HCT116 (cell line): ENCODE data around the gene ULBP2.

ENCODE experiments used
- CEBPB ChIP-seq: IDR thresholded peaks from 2 replicates; pipeline ENCODE4 v1.6.1; 2012; ENCODE audit warnings: low read depth
- CTCF ChIP-seq, 3 experiments: fragments of 200-600 bp in 1 of 3; sonication (generic) in 1 of 3; IDR thresholded peaks in 2 of 3; conservative IDR thresholded peaks in 1 of 3; 2 replicates each; pipeline ENCODE4 v1.5.1; 2012 to 2017; ENCODE audit warnings: low read depth in 2 of 3, low read length in 2 of 3, antibody characterized with exemption in 1 of 3, borderline replicate concordance in 1 of 3, control low read depth in 1 of 3, mild to moderate bottlenecking in 1 of 3, mixed read lengths in 1 of 3, mixed run types in 1 of 3, moderate library complexity in 1 of 3; ENCODE audit not compliant: insufficient read depth in 1 of 3
- ELF1 ChIP-seq: IDR thresholded peaks from 2 replicates; pipeline ENCODE4 v1.6.1; 2012; ENCODE audit warnings: low read depth, borderline replicate concordance
- EZH2 ChIP-seq: fragments of 200-600 bp; sonication (generic); IDR thresholded peaks from 2 replicates; pipeline ENCODE4 v1.6.1; 2017; ENCODE audit warnings: antibody characterized with exemption, mixed run types
- EZH2phosphoT487 ChIP-seq: fragments of 200-600 bp; IDR thresholded peaks from 2 replicates; pipeline ENCODE4 v1.6.1; 2018; ENCODE audit warnings: antibody characterized with exemption, borderline replicate concordance
- POLR2AphosphoS5 ChIP-seq: IDR thresholded peaks from 2 replicates; pipeline ENCODE4 v1.6.1; 2011; ENCODE audit warnings: mild to moderate bottlenecking, low read depth, low read length, moderate library complexity
- TCF7L2 ChIP-seq: IDR thresholded peaks from 2 replicates; pipeline ENCODE4 v1.7.0; 2011; ENCODE audit warnings: borderline replicate concordance, inconsistent platforms; ENCODE audit not compliant: insufficient read depth, insufficient read length; ENCODE audit errors: extremely low read depth

- no peak for TF ChIP-seq CTCF (IDR thresholded peaks at IDR 0.05 in 2 of 3, conservative IDR thresholded peaks at IDR 0.05 in 1 of 3; ENCODE audit: borderline replicate concordance in 1 of 3, insufficient read depth in 1 of 3, low read depth in 2 of 3, low read length in 2 of 3)
- no peak for TF ChIP-seq POLR2AphosphoS5
- no peak for TF ChIP-seq EZH2
- no peak for TF ChIP-seq ELF1
- TF ChIP-seq TCF7L2, result no peak
- no peak for TF ChIP-seq CEBPB
- no peak for TF ChIP-seq EZH2phosphoT487
Measured at GRCh38 chr6:149995235-149995750, 53.5 kb downstream of the ULBP2 start.
